Effector memory CD8-positive, alpha-beta T cell (primary cell): Measurements from ENCODE around the gene CTAGE8.
"Not testable (repeated sequence)": the region's sequence is repeated elsewhere in the genome, so short reads cannot be mapped to it uniquely, and the experiment has no call there.

ENCODE experiments used
- ATAC-seq: fragments of 150-1000 bp; cut with Tn5 transposase; replicated peaks from 2 replicates; pipeline ENCODE4 v1.10.0; 2021; ENCODE audit warnings: mild to moderate bottlenecking, moderate library complexity
- DNase-seq, 3 experiments: peaks; one replicate each; pipeline ENCODE4 v3.0.0; 2021
- H3K27ac Mint-ChIP-seq, 2 donors: one replicate each; pipeline ENCODE4 v1.8.0; 2022; ENCODE audit warnings: mild to moderate bottlenecking in 2 of 2, mixed read lengths in 2 of 2, moderate library complexity in 2 of 2
- H3K27me3 Mint-ChIP-seq, 2 donors: one replicate each; pipeline ENCODE4 v1.8.0; 2022; ENCODE audit warnings: mixed read lengths in 2 of 2
- H3K36me3 Mint-ChIP-seq: one replicate; pipeline ENCODE4 v1.8.0; 2022; ENCODE audit warnings: mild to moderate bottlenecking, moderate library complexity, mixed read lengths; ENCODE audit not compliant: insufficient read depth
- H3K4me1 Mint-ChIP-seq, 2 donors: one replicate each; pipeline ENCODE4 v1.8.0; 2022; ENCODE audit warnings: low read depth in 2 of 2, mixed read lengths in 2 of 2
- H3K4me3 Mint-ChIP-seq, 2 donors: one replicate each; pipeline ENCODE4 v1.8.0; 2022; ENCODE audit warnings: mild to moderate bottlenecking in 2 of 2, mixed read lengths in 2 of 2, moderate library complexity in 2 of 2
- H3K9me3 Mint-ChIP-seq, 2 donors: one replicate each; pipeline ENCODE4 v1.8.0; 2022; ENCODE audit warnings: mixed read lengths in 2 of 2

CTAGE8 gene

DNA sequence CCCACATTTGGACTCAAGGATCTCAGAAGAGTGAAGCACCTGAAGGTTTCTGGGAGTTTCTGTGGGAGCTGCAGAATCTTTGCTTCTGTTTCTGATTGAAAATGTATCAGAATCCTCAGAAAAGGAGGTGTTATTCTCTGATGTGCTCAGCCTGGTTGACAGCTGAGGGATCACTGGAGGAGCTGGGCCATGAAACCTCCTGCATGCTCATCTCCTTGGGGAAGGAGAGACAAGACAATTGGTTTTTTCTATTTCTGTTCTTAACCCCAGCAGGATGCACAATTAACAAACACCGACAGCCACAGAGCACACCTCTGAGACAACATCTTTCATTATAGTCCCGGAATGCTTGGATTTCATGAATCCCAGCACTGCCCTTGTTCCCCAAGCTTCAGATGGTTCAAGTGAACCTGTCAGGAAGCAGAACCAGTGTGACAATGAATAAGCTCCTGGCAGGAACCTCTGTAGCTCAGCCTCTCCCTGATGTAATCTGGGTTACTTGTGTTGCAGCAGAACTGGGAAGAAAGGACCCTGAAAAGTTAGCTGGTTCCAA lies 30.5 kb downstream of the CTAGE8 start:
- H3K36me3 Mint-ChIP-seq, H3K27me3 Mint-ChIP-seq, ATAC-seq, H3K4me3 Mint-ChIP-seq, DNase-seq, H3K27ac Mint-ChIP-seq, H3K9me3 Mint-ChIP-seq, H3K4me1 Mint-ChIP-seq: not testable (repeated sequence)

DNA sequence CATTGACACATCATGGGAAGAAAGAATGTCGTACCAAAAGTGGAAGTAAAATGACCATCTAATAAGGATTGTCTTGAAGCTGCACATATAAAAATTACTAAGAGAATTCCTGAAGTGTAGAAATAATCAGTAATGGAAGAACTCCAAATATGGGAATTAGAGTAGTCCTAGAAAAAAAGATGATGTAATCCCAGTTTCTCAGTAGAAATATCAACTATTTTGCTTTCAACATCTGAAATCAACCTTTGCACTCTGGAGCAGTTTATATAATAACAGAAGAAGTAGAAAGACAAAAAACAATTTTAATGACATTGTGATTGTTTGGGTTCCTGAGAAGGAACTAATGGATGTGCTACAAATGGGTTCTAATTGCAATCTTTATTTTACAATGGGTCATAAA lies 36.0 kb downstream of the CTAGE8 start:
- H3K27ac Mint-ChIP-seq, H3K4me3 Mint-ChIP-seq, H3K4me1 Mint-ChIP-seq, H3K36me3 Mint-ChIP-seq, H3K27me3 Mint-ChIP-seq, ATAC-seq, DNase-seq, H3K9me3 Mint-ChIP-seq: not testable (repeated sequence)

DNA sequence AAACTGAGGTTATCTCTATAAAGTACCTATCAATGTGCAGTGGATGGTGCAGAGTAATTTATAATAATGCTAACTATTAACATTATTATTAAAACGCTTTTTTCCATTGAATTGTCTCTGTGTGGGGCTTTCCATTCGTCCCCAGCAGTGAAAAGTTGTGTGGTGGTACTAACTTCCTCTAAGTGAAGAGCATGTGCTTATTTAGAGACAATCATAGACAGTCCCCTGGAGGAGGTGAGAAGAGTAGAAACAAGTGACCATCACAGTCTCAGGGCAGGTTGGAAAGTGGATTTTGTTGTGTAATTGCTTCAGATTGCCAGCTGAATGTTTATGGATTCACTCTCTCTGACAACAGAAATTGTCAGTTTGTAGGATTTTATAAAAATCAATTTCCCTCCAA lies 38.1 kb downstream of the CTAGE8 start:
- not testable (repeated sequence) for DNase-seq, H3K27me3 Mint-ChIP-seq, H3K4me1 Mint-ChIP-seq, H3K27ac Mint-ChIP-seq, H3K36me3 Mint-ChIP-seq, H3K9me3 Mint-ChIP-seq, H3K4me3 Mint-ChIP-seq, ATAC-seq

DNA sequence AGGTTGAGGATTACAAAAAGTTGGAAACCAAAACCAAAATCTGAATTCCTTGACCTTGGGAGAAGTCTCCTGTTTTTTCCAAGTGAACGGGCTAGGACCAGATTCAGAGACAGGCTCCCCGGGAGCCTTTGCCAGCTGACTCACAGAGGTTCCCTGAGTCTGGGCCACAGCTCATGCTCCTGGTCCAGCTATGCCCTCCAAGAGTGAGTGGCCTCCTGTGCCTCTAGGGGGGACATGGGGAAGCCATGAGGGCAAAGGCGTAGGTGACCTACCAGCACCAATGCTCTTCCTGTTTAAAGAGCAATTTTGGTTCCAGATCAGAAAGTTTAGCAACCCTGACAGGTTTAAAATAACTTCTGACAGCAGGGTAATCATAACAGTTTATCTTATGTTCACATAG lies 40.3 kb downstream of the CTAGE8 start:
- not testable (repeated sequence) for H3K9me3 Mint-ChIP-seq, ATAC-seq, H3K36me3 Mint-ChIP-seq, H3K27me3 Mint-ChIP-seq, DNase-seq, H3K27ac Mint-ChIP-seq, H3K4me1 Mint-ChIP-seq, H3K4me3 Mint-ChIP-seq

DNA sequence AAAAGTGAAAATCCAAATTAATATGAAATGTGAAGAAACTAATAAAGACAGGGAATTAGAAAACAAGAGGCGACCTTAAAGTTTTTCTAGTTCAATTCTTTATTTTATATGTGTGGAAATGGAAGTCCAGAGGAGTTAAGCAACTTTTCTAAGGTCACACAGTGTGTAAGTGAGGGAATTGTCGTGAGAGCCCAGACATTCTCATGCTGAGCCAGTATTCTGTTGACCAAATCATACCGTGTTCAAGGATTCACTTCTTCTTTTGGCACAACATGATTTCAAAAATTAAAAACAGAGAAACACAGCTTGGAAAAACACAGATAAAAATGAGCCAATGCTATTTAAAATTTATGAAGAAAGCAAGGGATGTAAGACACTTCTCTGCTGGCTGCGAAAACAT lies 42.2 kb downstream of the CTAGE8 start:
- not testable (repeated sequence) for H3K4me3 Mint-ChIP-seq, H3K27ac Mint-ChIP-seq, DNase-seq, ATAC-seq, H3K9me3 Mint-ChIP-seq, H3K4me1 Mint-ChIP-seq, H3K36me3 Mint-ChIP-seq, H3K27me3 Mint-ChIP-seq

DNA sequence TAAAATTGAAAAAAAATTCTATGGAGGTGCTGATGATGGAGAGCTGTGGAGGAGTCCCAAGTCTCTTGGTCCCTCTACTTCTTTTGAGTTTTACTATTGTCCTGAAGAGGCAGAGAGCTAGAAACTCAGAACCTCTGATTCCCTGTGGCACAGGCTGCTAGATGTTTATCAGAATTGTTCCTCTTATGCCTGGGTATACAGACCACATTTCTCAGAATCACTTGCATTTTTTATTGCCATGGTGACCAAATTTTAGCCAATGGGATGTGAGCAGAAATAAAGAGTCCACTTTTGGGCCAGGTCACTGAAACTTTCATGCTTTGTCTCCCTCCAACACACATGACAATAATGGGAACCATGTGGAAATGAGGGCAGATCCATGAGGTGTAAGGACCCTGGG lies 45.4 kb downstream of the CTAGE8 start:
- H3K27ac Mint-ChIP-seq, H3K4me3 Mint-ChIP-seq, H3K36me3 Mint-ChIP-seq, H3K27me3 Mint-ChIP-seq, H3K4me1 Mint-ChIP-seq, DNase-seq, H3K9me3 Mint-ChIP-seq, ATAC-seq: not testable (repeated sequence)

DNA sequence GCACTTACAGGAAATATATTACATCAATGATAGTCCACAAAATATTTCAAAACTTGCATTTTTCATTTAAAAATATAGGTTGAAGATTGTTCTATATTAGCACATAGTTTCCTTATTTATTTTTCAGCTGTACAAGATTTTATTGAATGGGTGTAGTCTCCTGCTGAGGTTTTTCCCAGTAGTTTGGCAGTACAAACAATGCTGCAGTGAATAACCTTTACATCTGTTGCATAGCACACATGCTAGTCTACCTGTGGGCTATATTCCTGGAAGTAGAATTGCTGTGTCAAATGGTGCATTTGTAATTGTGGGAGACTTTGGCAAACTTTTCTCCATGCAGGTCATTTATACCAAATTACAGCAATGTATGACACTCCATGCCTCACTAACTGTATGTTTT lies 48.6 kb downstream of the CTAGE8 start:
- H3K36me3 Mint-ChIP-seq, H3K9me3 Mint-ChIP-seq, H3K4me3 Mint-ChIP-seq, ATAC-seq, H3K27me3 Mint-ChIP-seq, H3K4me1 Mint-ChIP-seq, DNase-seq, H3K27ac Mint-ChIP-seq: not testable (repeated sequence)

DNA sequence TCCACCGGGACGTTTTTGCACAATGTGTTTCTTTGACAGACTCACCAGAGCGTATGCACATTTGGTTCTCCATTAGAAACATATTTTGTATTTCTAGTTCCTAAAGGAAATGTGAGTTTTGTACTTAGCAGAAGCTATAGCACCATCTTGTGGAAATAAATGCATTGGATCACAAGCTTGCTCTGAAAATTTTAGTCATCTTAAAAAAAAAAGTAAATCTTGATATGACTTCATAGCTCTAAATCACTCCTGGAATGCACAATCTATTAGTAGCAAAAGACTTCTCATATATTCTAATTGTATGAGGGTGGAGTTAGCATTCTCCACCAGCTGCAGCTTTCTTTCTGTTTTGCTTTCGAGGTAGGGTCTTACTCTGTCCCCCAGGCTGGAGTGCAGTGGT lies 49.9 kb downstream of the CTAGE8 start:
- H3K4me1 Mint-ChIP-seq, H3K36me3 Mint-ChIP-seq, ATAC-seq, H3K9me3 Mint-ChIP-seq, DNase-seq, H3K27ac Mint-ChIP-seq, H3K4me3 Mint-ChIP-seq, H3K27me3 Mint-ChIP-seq: not testable (repeated sequence)

DNA sequence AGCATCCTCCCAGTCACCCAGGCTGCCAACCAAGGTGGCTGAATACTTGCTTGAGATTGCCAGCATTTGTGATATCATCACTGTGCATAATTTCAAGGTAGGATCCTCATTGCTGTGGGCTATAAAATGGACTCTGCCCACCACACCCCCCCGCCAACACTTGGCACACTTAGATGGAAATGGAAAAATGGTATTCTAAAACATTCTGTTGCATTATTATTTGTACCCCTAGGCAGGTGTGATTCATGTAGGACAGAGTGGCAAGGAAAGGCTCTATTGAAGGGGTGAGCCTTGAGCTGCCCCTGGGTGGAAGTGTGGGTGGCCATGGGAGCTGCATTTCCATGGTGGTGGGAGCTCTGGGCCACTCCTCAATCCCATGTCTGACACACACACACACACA lies 50.5 kb downstream of the CTAGE8 start:
- not testable (repeated sequence) for H3K27ac Mint-ChIP-seq, H3K9me3 Mint-ChIP-seq, DNase-seq, H3K36me3 Mint-ChIP-seq, ATAC-seq, H3K4me3 Mint-ChIP-seq, H3K4me1 Mint-ChIP-seq, H3K27me3 Mint-ChIP-seq

DNA sequence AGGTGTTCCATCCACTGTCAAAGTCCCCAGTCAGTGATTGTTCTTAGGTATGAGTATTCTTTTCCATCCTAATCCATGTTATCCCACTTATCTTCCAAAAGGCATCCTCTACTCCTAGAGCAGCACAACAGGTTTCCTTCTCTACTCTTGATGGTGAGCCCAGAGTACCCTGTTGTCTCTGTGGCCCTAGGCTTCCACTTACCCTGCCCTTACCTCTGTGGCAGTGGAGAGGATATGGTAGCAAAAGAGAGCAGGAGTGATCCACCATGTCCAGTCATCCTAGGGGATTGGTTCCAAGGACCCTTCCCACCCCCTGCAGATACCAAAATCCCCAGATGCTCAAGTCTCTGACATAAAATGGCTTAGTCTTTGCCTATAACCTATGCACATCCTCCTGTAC lies 51.9 kb downstream of the CTAGE8 start:
- H3K9me3 Mint-ChIP-seq, H3K4me3 Mint-ChIP-seq: not testable (repeated sequence)

More for the DNA sequence above, 51.9 kb downstream of the CTAGE8 start:
- DNase-seq, H3K27ac Mint-ChIP-seq, H3K27me3 Mint-ChIP-seq, H3K4me1 Mint-ChIP-seq, H3K36me3 Mint-ChIP-seq, ATAC-seq: not testable (repeated sequence)
